Natural killer cell (primary cell): Measurements from ENCODE around the gene DMRT1. TPM values are rescaled to one million over a fixed set of nuclear protein-coding genes. Genes with fewer than 3 reads are reported as not detected.
A peak's percentile ranks its signal among the peaks of the same experiment; 100 is the strongest.
"Not testable (repeated sequence)": the region's sequence is repeated elsewhere in the genome, so short reads cannot be mapped to it uniquely, and the experiment has no call there.

Experiments
- ATAC-seq, 3 donors: fragments of 150-1000 bp in 2 of 3; fragments of 200-7000 bp in 1 of 3; cut with Tn5 transposase; 1 replicate in 1 of 3; 2 replicates in 2 of 3; pipeline ENCODE4 v1.10.0; 2021; ENCODE audit warnings: mild to moderate bottlenecking in 2 of 3, moderate library complexity in 2 of 3
- DNase-seq, 2 donors: peaks; one replicate each; pipeline versions ENCODE4 v3.0.0 to v3.0.0-alpha.2; 2013 to 2021; ENCODE audit warnings: mixed read lengths in 1 of 2
- H3K27ac ChIP-seq: one replicate; pipeline ENCODE4 v1.5.1; 2013; ENCODE audit warnings: mild to moderate bottlenecking, low read length
- H3K27me3 ChIP-seq: one replicate; pipeline ENCODE4 v1.6.1; 2013; ENCODE audit warnings: low read length; ENCODE audit not compliant: control insufficient read depth, insufficient read depth
- H3K36me3 ChIP-seq: one replicate; pipeline ENCODE4 v1.6.1; 2013; ENCODE audit warnings: low read length; ENCODE audit not compliant: control insufficient read depth, insufficient read depth
- H3K4me1 ChIP-seq: one replicate; pipeline ENCODE4 v1.6.1; 2013; ENCODE audit warnings: low read length; ENCODE audit not compliant: control insufficient read depth, insufficient read depth
- H3K4me3 ChIP-seq: one replicate; pipeline ENCODE4 v1.5.1; 2013; ENCODE audit warnings: low read length
- H3K9me3 ChIP-seq: one replicate; pipeline ENCODE4 v1.6.1; 2013; ENCODE audit warnings: low read length; ENCODE audit not compliant: control insufficient read depth, insufficient read depth
- H3K27ac Mint-ChIP-seq, 2 donors: one replicate each; pipeline ENCODE4 v1.8.0; 2022; ENCODE audit warnings: mild to moderate bottlenecking in 2 of 2, mixed read lengths in 2 of 2, moderate library complexity in 1 of 2
- H3K27me3 Mint-ChIP-seq, 2 donors: one replicate each; pipeline ENCODE4 v1.8.0; 2022; ENCODE audit warnings: low read depth in 2 of 2, mixed read lengths in 2 of 2
- H3K36me3 Mint-ChIP-seq: one replicate; pipeline ENCODE4 v1.8.0; 2022; ENCODE audit warnings: mixed read lengths
- H3K4me1 Mint-ChIP-seq, 2 donors: one replicate each; pipeline ENCODE4 v1.8.0; 2022; ENCODE audit warnings: mixed read lengths in 2 of 2
- H3K4me3 Mint-ChIP-seq: one replicate; pipeline ENCODE4 v1.8.0; 2022; ENCODE audit warnings: mild to moderate bottlenecking, moderate library complexity, mixed read lengths
- H3K9me3 Mint-ChIP-seq, 2 donors: one replicate each; pipeline ENCODE4 v1.8.0; 2022; ENCODE audit warnings: mixed read lengths in 2 of 2
- CTCF ChIP-seq: fragments of 200-600 bp; IDR thresholded peaks from one replicate; pipeline ENCODE4 v1.8.0; 2022; ENCODE audit warnings: antibody characterized with exemption
- WGBS: methylation state at CpG from one replicate; pipeline ENCODE4 v1.1.7; 2013; ENCODE audit warnings: missing lambda C conversion rate; ENCODE audit not compliant: insufficient coverage; 5-methylcytosine and 5-hydroxymethylcytosine counted together
- intact Hi-C: fragments of 100-400 bp; cut with micrococcal nuclease; formaldehyde crosslinking; loops from one replicate; pipeline ENCODE4 v1.14.2; 2022
- total RNA-seq, 4 donors: library from RNA; stranded (reverse); fragments of 120-200 nt in 1 of 4; gene quantifications; one replicate each; pipeline versions ENCODE4 v1.2.3 to v1.2.4, GENCODE V29; 2013 to 2022

Gene DMRT1
- total RNA-seq, 3 donors from 2014 or later (not counting 1 experiment from before 2014, with no cell fraction given): not detected

GRCh38 chr9:995192-995591, 153.7 kb downstream of the DMRT1 start:
- WGBS: 87% methylated on average over 4 of the region's 4 CpGs
- TF ChIP-seq CTCF: no peak
- ATAC-seq: no peak
- no peak overlapping the region for H3K4me3 ChIP-seq
- Mint-ChIP-seq H3K36me3 (no peaks in the 10 kb centered on the region), H3K4me3 (no peak overlapping the region), H3K27ac (no peak overlapping the region), H3K9me3 (no peaks in the 10 kb centered on the region), H3K4me1 (peaks cover 0 to 7% of the 10 kb centered on the region in 2 donors), H3K27me3 (peaks cover 10 to 24% of the 10 kb centered on the region in 2 donors)
- intact Hi-C loops: no loop called here
- H3K4me1 ChIP-seq: peaks cover 3% of the 10 kb centered on the region
- peaks cover 5% of the 10 kb centered on the region for H3K9me3 ChIP-seq
- no peak overlapping the region for H3K27ac ChIP-seq
- no peak for DNase-seq
- no peaks in the 10 kb centered on the region for H3K27me3 ChIP-seq
- no peaks in the 10 kb centered on the region for H3K36me3 ChIP-seq

- Mint-ChIP-seq H3K27me3 (peaks cover 9 to 25% of the 10 kb centered on the region in 2 donors), H3K36me3 (no peaks in the 10 kb centered on the region), H3K9me3 (no peaks in the 10 kb centered on the region), H3K4me3 (no peak overlapping the region), H3K27ac (no peak overlapping the region), H3K4me1 (peaks cover 0 to 8% of the 10 kb centered on the region in 2 donors)
- Histone ChIP-seq H3K4me1 (peaks cover 3% of the 10 kb centered on the region), H3K27ac (no peak overlapping the region), H3K9me3 (peaks cover 5% of the 10 kb centered on the region), H3K27me3 (no peaks in the 10 kb centered on the region), H3K36me3 (no peaks in the 10 kb centered on the region), H3K4me3 (no peak overlapping the region)
- no peak for DNase-seq
- 72% methylated on average over 3 of the region's 3 CpGs for WGBS
- no peak for ATAC-seq
- no peak for TF ChIP-seq CTCF
- intact Hi-C loops: no loop called here
Observed at GRCh38 chr9:995781-996180, 154.3 kb downstream of the DMRT1 start.

GRCh38 chr9:998299-999110, 157.0 kb downstream of the DMRT1 start:
- H3K4me3 Mint-ChIP-seq, H3K9me3 Mint-ChIP-seq, H3K27ac Mint-ChIP-seq, H3K27me3 ChIP-seq, H3K4me1 ChIP-seq, H3K4me1 Mint-ChIP-seq, intact Hi-C loops, H3K27me3 Mint-ChIP-seq, ATAC-seq, H3K36me3 Mint-ChIP-seq, H3K36me3 ChIP-seq, H3K4me3 ChIP-seq, H3K9me3 ChIP-seq, H3K27ac ChIP-seq: not testable (repeated sequence)
- TF ChIP-seq CTCF: peak; percentile 59
- 91% methylated on average over 14 of the region's 55 CpGs for WGBS
- peak in 1 of 2 donors; percentile 16 for DNase-seq

- H3K36me3 Mint-ChIP-seq: no peaks in the 10 kb centered on the region
- no peak overlapping the region for H3K4me3 ChIP-seq
- H3K9me3 ChIP-seq: peaks cover 5% of the 10 kb centered on the region
Observed at GRCh38 chr9:1001838-1002237, 160.3 kb downstream of the DMRT1 start.

More at GRCh38 chr9:1001838-1002237, 160.3 kb downstream of the DMRT1 start:
- intact Hi-C loops: no loop called here
- no peak for TF ChIP-seq CTCF
- no peak for ATAC-seq
- no peaks in the 10 kb centered on the region for H3K27me3 ChIP-seq
- Mint-ChIP-seq H3K27ac (no peak overlapping the region), H3K9me3 (no peaks in the 10 kb centered on the region), H3K4me1 (peaks cover 5 to 14% of the 10 kb centered on the region in 2 donors), H3K4me3 (no peak overlapping the region), H3K27me3 (peaks cover 2 to 21% of the 10 kb centered on the region in 2 donors)
- H3K27ac ChIP-seq: no peak overlapping the region
- peaks cover 7% of the 10 kb centered on the region for H3K4me1 ChIP-seq
- 96% methylated on average over 4 of the region's 4 CpGs for WGBS
- no peaks in the 10 kb centered on the region for H3K36me3 ChIP-seq
- DNase-seq: no peak
